GM08714 (cell line): ENCODE data around the gene FAM221A.
"Not testable (repeated sequence)": the region's sequence is repeated elsewhere in the genome, so short reads cannot be mapped to it uniquely, and the experiment has no call there.

Experiments
- H3K4me3 ChIP-seq: fragments of 200-500 bp; sonication (Bioruptor generic); 2 replicates; pipeline ENCODE4 v1.5.1; 2014; ENCODE audit warnings: mild to moderate bottlenecking, low read length, inconsistent platforms
- ZNF274 ChIP-seq: IDR thresholded peaks from 2 replicates; pipeline ENCODE4 v1.6.1; 2012; ENCODE audit warnings: mild to moderate bottlenecking, low read depth, low read length

Gene FAM221A

GRCh38 chr7:23679898-23680413 lies at the start of gene FAM221A:
FAM221A (plus strand) TSS chr7:23680199; CDS start chr7:23680219, 20 bp downstream.
- H3K4me3 ChIP-seq = peak within 1 kb of the TSS; percentile 79
- no peak for TF ChIP-seq ZNF274

GRCh38 chr7:23633417-23633816 lies 46.6 kb upstream of the FAM221A start:
- H3K4me3 ChIP-seq = no peak overlapping the region
- no peak for TF ChIP-seq ZNF274

GRCh38 chr7:23645822-23646221 lies 34.2 kb upstream of the FAM221A start:
- TF ChIP-seq ZNF274 = no peak
- no peak overlapping the region for H3K4me3 ChIP-seq

- TF ChIP-seq ZNF274 = no peak
These were observed 26.1 kb upstream of the FAM221A start for GRCh38 chr7:23653942-23654341.

GRCh38 chr7:23654508-23654907 lies 25.5 kb upstream of the FAM221A start:
- H3K4me3 ChIP-seq = no peak overlapping the region
- TF ChIP-seq ZNF274 = no peak

More at GRCh38 chr7:23653942-23654341, 26.1 kb upstream of the FAM221A start:
- H3K4me3 ChIP-seq = no peak overlapping the region

GRCh38 chr7:23655433-23655832 lies 24.6 kb upstream of the FAM221A start:
- TF ChIP-seq ZNF274 = no peak

GRCh38 chr7:23658831-23659427 lies 21.1 kb upstream of the FAM221A start:
- no peak for TF ChIP-seq ZNF274
- no peak overlapping the region for H3K4me3 ChIP-seq

More at GRCh38 chr7:23655433-23655832, 24.6 kb upstream of the FAM221A start:
- H3K4me3 ChIP-seq = no peak overlapping the region

GRCh38 chr7:23661385-23661784 lies 18.6 kb upstream of the FAM221A start:
- TF ChIP-seq ZNF274 = no peak
- no peak overlapping the region for H3K4me3 ChIP-seq

- TF ChIP-seq ZNF274 = no peak
- no peak overlapping the region for H3K4me3 ChIP-seq
These were observed 17.6 kb upstream of the FAM221A start for GRCh38 chr7:23662124-23662983.

- no peak overlapping the region for H3K4me3 ChIP-seq
- TF ChIP-seq ZNF274 = no peak
These were observed 17.1 kb upstream of the FAM221A start for GRCh38 chr7:23662984-23663313.

- TF ChIP-seq ZNF274 = no peak
- H3K4me3 ChIP-seq = no peak overlapping the region
These were observed 15.9 kb upstream of the FAM221A start for GRCh38 chr7:23664122-23664521.

GRCh38 chr7:23672033-23672432 lies 8.0 kb upstream of the FAM221A start:
- TF ChIP-seq ZNF274 = no peak
- no peak overlapping the region for H3K4me3 ChIP-seq

GRCh38 chr7:23680414-23681405 lies 711 bp downstream of the FAM221A start:
- no peak for TF ChIP-seq ZNF274
- peak overlapping the region; percentile 79 for H3K4me3 ChIP-seq

GRCh38 chr7:23684041-23684440 lies 4.0 kb downstream of the FAM221A start:
- not testable (repeated sequence) for H3K4me3 ChIP-seq
